HEK293T (cell line): ENCODE results near the gene GTF2IRD1.

Experiments
- ARNT ChIP-seq: fragments of 450-650 bp; IDR thresholded peaks from 2 replicates; pipeline ENCODE4 v1.6.1; 2017; ENCODE audit warnings: mild to moderate bottlenecking
- BHLHE40 ChIP-seq: fragments of 450-650 bp; IDR thresholded peaks from 2 replicates; pipeline ENCODE4 v1.6.1; 2016; ENCODE audit warnings: mild to moderate bottlenecking, moderate library complexity, borderline replicate concordance
- ELF4 ChIP-seq: fragments of 450-650 bp; IDR thresholded peaks from 2 replicates; pipeline ENCODE4 v1.6.1; 2017; ENCODE audit warnings: antibody characterized with exemption
- FOXA1 ChIP-seq: fragments of 450-650 bp; IDR thresholded peaks from 2 replicates; pipeline ENCODE4 v1.6.1; 2016; ENCODE audit warnings: mild to moderate bottlenecking
- FOXK2 ChIP-seq: fragments of 450-650 bp; IDR thresholded peaks from 2 replicates; pipeline ENCODE4 v1.6.1; 2016; ENCODE audit warnings: mild to moderate bottlenecking
- FOXM1 ChIP-seq: fragments of 450-650 bp; IDR thresholded peaks from 2 replicates; pipeline ENCODE4 v1.6.1; 2017; ENCODE audit warnings: mild to moderate bottlenecking, borderline replicate concordance
- L3MBTL2 ChIP-seq: fragments of 450-650 bp; conservative IDR thresholded peaks from 2 replicates; pipeline ENCODE4 v1.6.1; 2016; ENCODE audit warnings: mild to moderate bottlenecking
- LEF1 ChIP-seq: fragments of 450-650 bp; IDR thresholded peaks from 2 replicates; pipeline ENCODE4 v1.6.1; 2017; ENCODE audit warnings: mild to moderate bottlenecking, borderline replicate concordance
- PKNOX1 ChIP-seq: fragments of 450-650 bp; IDR thresholded peaks from 2 replicates; pipeline ENCODE4 v1.6.1; 2016
- SP1 ChIP-seq: fragments of 450-650 bp; IDR thresholded peaks from 2 replicates; pipeline ENCODE4 v1.6.1; 2017
- SUZ12 ChIP-seq: fragments of 450-650 bp; IDR thresholded peaks from 2 replicates; pipeline ENCODE4 v1.6.1; 2016; ENCODE audit warnings: mild to moderate bottlenecking
- ZNF384 ChIP-seq: fragments of 450-650 bp; IDR thresholded peaks from 2 replicates; pipeline ENCODE4 v1.6.1; 2016

- no peak for TF ChIP-seq FOXM1
- no peak for TF ChIP-seq SP1
- TF ChIP-seq ELF4, result no peak; the same call in 1 of the 2 replicates
- TF ChIP-seq PKNOX1, result no peak
- no peak for TF ChIP-seq SUZ12
- no peak for TF ChIP-seq L3MBTL2
- no peak for TF ChIP-seq ARNT
- no peak for TF ChIP-seq ZNF384
- no peak for TF ChIP-seq FOXA1
- TF ChIP-seq FOXK2, result no peak
- TF ChIP-seq LEF1, result no peak
- TF ChIP-seq BHLHE40, result no peak
Measured at GRCh38 chr7:74417419-74417971, 36.2 kb upstream of the GTF2IRD1 start.
